ENCODE data around the gene TOR1AIP2.
"Not testable (repeated sequence)": the region's sequence is repeated elsewhere in the genome, so short reads cannot be mapped to it uniquely, and the experiment has no call there.

The TOR1AIP2 gene

DNA sequence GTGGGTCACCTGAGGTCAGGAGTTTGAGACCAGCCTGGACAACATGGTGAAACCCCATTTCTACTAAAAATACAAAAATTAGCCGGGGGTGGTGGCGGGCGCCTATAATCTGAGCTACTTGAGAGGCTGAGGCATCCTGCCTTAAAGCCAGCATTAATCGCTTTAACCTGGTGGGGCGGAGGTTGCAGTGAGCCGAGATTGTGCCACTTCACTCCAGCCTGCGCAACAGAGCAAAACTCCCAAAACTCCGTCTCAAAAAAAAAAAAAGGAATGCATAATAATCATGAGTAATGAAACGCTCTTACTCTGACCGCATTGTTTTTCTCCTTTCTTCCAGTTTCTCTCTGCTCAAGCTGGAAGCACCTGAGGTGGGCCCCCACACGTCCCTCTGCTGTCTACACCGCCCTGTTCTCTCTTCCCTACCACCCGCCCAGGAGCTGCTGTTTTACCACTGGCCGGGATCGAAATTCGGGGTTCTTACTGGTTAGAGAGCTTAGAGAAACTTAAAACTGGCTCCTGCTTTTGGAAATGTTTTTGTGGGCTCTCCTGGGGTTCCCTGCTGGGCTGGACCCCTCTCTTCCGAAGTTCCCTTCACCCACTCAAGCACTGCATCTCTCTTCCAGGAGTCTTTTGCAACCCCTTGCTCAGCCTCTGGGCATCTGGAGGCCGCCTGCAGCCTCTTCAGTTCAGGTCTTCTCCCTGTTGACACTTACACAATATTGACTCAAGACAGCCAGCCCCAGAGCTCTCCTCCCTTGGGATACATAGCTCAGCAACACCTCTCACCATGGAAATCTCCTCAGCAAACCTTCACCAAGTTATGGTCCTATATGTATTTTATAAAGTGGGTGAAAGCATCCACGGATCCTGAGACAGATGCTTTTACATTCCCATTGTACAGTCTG is 72.1 kb downstream of the TOR1AIP2 start:
- no peak for DNase-seq

DNA sequence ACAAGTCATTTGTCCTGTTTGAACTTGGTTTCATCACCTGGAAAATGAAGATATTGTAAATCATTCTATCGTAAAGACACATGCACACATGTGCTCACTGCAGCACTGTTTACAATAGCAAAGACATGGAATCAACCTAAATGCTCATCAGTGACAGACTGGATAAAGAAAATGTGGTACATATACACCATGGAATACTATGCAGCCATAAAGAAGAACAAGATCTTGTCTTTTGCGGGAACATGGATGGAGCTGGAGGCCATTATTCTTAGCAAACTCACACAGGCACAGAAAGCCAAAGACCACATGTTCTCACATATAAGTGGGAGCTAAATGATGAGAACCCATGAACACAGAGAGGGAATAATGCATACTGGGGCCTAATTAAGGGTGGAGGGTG is 73.2 kb downstream of the TOR1AIP2 start:
- DNase-seq: not testable (repeated sequence)

DNA sequence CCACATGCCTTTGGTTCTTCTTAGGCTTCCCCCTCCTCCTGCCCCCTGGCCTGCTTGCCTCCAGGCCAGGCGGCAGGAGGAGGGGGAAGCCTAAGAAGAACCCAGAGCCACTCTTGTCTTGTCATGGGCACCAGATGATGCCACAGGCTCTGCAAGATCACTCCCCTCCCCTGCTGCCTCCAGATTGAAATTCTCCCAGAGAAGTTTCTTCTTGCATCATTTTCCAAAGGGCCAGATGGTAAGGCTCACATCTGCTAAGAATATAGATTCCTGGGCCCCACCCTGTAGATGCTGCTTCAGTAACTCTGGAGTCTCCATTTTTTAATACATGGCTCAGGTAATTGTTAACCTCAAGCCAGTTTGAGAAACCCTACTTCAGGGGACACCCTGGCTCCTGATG is 73.7 kb downstream of the TOR1AIP2 start:
- DNase-seq: no peak

DNA sequence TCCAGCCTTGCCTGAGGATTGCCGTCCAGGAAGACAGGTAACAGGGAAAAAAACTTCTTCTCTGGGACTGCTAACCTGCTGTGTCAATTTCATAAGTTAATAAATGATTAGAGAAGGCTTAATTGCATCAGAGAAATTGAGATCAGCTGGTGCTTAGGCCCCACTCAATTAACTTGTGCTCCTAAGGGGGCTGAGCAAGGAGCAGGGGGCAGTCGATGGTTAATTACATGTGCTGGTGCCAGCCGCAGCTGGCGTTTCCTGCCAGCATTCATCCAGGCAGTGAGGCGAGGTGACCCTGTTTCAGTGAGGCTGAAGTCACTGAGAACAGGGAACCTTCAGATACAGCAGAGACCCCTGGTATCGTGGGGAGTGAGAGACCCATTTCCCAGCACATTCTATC is 74.5 kb downstream of the TOR1AIP2 start:
- no peak for DNase-seq

DNA sequence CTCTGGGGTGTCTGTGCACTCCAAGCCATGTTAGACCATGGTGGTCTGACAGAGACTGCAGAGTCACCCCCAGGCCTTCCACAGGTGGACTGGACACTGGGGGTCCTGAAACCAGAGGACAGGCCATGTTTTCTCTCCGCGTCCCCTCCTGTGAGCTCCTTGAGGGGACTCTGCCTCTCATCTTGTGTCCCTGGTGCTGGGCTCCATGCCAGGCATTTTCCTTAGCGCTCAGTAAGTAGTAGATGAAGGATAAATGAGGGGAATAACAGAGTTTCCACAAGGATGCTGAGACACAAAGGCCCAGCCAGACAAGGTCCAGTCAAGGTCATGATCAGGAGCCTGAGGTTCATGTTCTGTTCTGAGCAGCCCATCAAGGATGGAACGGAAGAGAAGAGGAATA is 77.1 kb downstream of the TOR1AIP2 start:
- no peak for DNase-seq

DNA sequence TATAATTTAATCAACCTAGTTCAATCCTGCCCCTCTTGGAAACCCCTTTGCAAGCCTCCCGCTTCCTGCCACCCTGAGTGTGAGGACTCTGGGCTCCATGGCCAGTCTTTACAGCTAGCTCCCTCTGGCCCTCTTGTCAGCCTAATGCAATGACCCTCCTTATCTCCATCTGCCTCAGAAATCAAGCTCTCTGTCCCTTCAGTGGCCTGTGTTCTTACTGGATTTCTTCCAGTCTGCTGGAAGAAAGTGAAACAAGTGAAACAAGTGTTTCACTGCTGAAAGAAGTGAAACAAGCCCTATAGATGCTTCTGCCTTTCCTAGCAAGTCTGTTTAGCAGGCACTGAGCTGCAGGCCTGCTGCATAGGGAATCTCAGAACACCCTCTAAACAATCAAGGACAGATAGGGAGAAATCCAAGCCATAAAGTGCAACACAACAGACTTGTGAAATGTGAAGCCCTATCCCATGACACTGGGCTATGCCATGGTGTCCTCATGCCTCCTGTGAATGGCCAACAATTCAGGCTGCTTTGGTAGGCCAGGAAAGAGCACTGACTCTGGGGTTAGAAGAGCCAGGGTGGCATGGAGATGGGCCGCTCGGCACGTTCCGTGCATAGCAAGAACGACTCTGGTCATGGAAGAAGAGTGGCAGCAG is 78.6 kb downstream of the TOR1AIP2 start:
- no peak for DNase-seq

DNA sequence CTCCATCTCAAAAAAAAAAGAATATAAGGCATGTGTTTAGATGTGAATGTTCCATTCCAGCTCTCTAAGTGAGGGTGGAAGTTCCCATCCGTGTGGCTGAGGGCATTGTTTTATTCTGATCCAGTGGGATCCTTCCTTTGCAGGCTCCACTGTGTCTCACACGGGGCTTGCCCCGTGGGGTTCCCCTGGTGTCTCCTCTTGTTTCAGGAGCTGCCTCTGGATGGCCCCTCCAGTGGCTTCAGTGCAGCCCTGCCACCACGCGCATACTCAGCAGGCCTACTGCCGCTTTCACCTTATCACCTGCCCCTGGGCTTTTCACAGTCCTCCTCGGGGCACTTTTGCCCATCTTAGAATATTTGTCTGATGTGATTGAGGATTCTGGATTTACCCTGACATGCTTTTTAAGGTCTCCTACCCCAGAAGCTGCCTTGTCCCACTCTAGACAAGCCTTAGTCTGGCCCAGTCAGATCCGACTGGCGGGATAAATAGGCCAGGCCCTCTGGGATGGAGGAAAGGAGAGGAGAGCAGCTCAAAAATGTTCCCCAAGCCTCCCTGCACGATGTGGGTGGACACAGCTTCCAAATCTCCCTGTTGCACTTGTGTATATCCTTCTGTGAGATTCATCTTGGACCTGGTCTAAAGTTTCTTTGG is 79.3 kb downstream of the TOR1AIP2 start:
- no peak for DNase-seq

DNA sequence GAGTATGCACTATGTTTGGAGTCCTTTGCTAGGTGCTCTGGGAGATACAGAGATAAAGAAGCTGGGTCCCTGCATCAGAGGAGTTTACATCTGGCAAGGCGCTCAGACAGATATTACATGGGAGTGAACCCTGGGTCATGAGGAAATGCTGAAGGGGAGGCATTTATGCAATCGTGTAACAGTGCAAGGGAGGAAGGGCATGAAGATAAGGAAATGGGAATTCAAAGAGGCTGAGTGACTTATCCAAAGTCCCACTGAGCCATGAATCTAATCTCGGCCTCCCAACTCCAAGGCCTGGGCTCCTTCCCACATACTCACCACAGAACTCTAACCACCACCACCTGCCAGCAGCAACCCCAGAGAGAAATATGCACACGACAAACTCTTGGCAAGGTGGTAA is 82.9 kb downstream of the TOR1AIP2 start:
- no peak for DNase-seq

DNA sequence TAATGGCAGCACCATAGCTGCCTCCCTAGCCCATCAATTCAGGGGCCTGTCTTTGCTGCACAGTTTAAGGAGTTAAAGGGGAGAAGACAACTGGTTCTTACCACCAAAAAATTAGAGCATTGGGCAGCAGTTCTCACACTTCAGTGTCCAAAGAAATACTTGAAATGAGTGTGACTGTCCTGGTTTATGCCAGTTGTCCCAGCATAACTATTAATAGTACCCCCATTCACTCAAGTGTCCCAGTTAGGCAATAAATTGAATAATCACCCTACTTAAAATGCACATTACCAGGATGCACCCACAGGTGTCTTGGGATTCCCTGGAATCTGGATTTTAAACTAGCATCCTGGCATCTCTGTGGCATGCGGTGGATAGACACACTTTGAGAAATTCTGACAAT is 83.5 kb downstream of the TOR1AIP2 start:
- DNase-seq: no peak

DNA sequence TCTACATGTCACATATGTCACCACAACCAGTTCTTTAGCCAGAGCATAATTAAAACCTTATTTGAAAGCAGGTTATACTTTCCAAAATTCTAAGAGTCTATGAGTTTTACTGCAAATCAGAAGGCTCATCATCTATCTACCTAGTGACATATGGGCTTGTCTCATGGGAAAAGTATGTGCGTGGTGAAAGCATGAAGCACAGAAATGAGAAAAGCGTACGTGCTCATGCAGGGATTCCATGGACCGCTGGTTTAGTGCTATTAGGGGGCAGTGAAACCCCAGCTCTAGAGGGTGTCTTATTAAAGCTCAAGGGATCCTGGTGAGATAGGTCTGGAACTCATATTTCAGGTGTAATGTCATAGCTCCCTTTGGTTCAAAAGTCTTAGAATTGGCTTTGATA is 84.3 kb downstream of the TOR1AIP2 start:
- DNase-seq: no peak
